Measurements from ENCODE around the gene ZBTB7A.

DNA sequence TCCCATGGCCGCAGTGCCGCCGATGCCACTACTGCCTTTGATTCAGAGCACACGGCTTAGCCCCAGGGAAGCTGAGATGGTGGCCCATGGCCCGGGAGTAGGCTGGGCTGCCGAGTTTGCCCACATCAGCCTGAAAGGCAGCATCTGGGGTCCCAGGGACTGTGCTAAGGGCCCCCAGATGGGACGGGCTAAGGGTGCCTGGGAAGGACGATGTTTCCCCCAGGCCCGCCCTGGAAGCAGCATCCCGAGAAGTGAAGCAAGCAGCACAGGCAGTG is 34.7 kb upstream of the ZBTB7A start:
- TF ChIP-seq, protein P1, sequence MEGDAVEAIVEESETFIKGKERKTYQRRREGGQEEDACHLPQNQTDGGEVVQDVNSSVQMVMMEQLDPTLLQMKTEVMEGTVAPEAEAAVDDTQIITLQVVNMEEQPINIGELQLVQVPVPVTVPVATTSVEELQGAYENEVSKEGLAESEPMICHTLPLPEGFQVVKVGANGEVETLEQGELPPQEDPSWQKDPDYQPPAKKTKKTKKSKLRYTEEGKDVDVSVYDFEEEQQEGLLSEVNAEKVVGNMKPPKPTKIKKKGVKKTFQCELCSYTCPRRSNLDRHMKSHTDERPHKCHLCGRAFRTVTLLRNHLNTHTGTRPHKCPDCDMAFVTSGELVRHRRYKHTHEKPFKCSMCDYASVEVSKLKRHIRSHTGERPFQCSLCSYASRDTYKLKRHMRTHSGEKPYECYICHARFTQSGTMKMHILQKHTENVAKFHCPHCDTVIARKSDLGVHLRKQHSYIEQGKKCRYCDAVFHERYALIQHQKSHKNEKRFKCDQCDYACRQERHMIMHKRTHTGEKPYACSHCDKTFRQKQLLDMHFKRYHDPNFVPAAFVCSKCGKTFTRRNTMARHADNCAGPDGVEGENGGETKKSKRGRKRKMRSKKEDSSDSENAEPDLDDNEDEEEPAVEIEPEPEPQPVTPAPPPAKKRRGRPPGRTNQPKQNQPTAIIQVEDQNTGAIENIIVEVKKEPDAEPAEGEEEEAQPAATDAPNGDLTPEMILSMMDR (IDR thresholded peaks at IDR 0.05; ENCODE audit: low read depth, low read length), result no peak
- no peak for TF ChIP-seq EZH2phosphoT487 (IDR thresholded peaks at IDR 0.05; ENCODE audit: low read depth)

All from OCI-LY3 (cell line).